BJ (cell line): ENCODE data around the gene OTUB1. TPM values are rescaled to one million over a fixed set of nuclear protein-coding genes. Genes with fewer than 3 reads are reported as not detected.
"Not testable (repeated sequence)": the region's sequence is repeated elsewhere in the genome, so short reads cannot be mapped to it uniquely, and the experiment has no call there.

ENCODE experiments used
- CTCF ChIA-PET: fragments of 350-600 bp; formaldehyde crosslinking; extraction: SDS; loops from one replicate; lab custom pipeline; 2021; ENCODE audit warnings: antibody characterized with exemption, inconsistent platforms; lab: Yijun Ruan, JAX
- POLR2A ChIA-PET: fragments of 300-600 bp; sonication (Branson Sonifier 250); formaldehyde crosslinking; extraction: SDS; loops from one replicate; lab custom pipeline; 2021; ENCODE audit warnings: antibody characterized with exemption; lab: Charles Lee
- DNase-seq: peaks from one replicate; pipeline ENCODE4 v3.0.0-alpha.2; 2011; ENCODE audit warnings: low read depth
- H3K27me3 ChIP-seq: 2 replicates; pipeline ENCODE4 v1.6.0; 2011; ENCODE audit warnings: low read length; ENCODE audit not compliant: control insufficient read depth, insufficient read depth
- H3K36me3 ChIP-seq: 2 replicates; pipeline ENCODE4 v1.5.1; 2011; ENCODE audit warnings: low read length; ENCODE audit not compliant: control insufficient read depth, insufficient read depth
- H3K4me3 ChIP-seq: 2 replicates; pipeline ENCODE4 v1.5.1; 2011; ENCODE audit warnings: low read depth, mild to moderate bottlenecking, control low read depth, low read length
- CTCF ChIP-seq: IDR thresholded peaks from 2 replicates; pipeline ENCODE4 v1.5.1; 2011; ENCODE audit warnings: low read depth, mild to moderate bottlenecking, control low read depth, inconsistent platforms, low read length, moderate library complexity; ENCODE audit not compliant: insufficient read depth
- polyA plus RNA-seq: library from polyadenylated mRNA; depleted of rRNA; stranded (reverse); fragments of >200 nt; gene quantifications from 2 replicates; pipeline ENCODE4 v1.2.3, GENCODE V29; 2011

The OTUB1 gene
- polyA plus RNA-seq, 1 experiment, result 143 TPM

GRCh38 chr11:63966444-63966843 is 19.8 kb upstream of the OTUB1 start:
- no peaks in the 10 kb centered on the region for H3K27me3 ChIP-seq
- POLR2A ChIA-PET, result interaction anchor here (0.6 kb wide), 1 partner anchor 21 kb away, joined by 6 read pairs; no protein-coding TSS in a partner anchor
- H3K36me3 ChIP-seq, result no peaks in the 10 kb centered on the region
- CTCF ChIA-PET, result interaction anchor here (1.5 to 2.0 kb wide), 2 partner anchors 21 to 130 kb away, joined by 5 to 8 read pairs; no protein-coding TSS in a partner anchor
- H3K4me3 ChIP-seq, result no peak overlapping the region
- no peak for TF ChIP-seq CTCF
- no peak for DNase-seq

DNA sequence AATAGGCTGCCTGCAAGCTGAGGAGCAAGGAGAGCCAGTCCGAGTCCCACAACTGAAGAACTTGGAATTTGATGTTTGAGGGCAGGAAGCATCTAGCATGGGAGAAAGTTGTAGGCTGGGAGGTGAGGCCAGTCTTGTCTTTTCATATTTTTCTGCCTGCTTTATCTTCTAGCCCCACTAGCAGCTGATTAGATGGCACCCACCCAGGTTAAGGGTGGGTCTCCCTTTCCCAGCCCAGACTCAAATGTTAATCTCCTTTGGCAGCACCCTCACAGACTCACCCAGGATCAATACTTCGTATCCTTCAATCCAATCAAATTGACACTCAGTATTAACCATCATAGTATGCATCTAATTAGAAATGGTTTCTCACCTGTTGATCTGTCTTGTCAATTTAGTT is 16.8 kb upstream of the OTUB1 start:
- DNase-seq, result no peak
- no peak for TF ChIP-seq CTCF
- ChIA-PET POLR2A (no interaction called here), CTCF (interaction anchor here (0.7 kb wide), 1 partner anchor 14 kb away, joined by 3 read pairs; no protein-coding TSS in a partner anchor)
- no peaks in the 10 kb centered on the region for H3K36me3 ChIP-seq
- no peaks in the 10 kb centered on the region for H3K27me3 ChIP-seq
- no peak overlapping the region for H3K4me3 ChIP-seq

- TF ChIP-seq CTCF, result no peak
- DNase-seq, result no peak
- CTCF ChIA-PET, result no interaction called here
- POLR2A ChIA-PET, result no interaction called here
- Histone ChIP-seq H3K36me3 (no peaks in the 10 kb centered on the region), H3K4me3 (no peak overlapping the region), H3K27me3 (no peaks in the 10 kb centered on the region)
Observed at GRCh38 chr11:63970902-63971301, 15.3 kb upstream of the OTUB1 start.

DNA sequence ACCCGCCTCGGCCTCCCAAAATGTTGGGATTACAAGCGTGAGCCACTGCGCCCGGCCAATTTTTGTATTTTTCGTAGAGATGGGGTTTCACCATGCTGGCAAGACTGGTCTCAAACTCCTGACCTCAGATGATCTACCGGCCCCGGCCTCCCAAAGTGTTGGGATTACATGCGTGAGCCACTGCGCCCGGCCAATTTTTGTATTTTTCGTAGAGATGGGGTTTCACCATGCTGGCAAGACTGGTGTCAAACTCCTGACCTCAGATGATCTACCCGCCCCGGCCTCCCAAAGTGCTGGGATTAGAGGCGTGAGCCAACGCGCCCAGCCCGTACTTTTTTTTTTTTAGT is 12.4 kb upstream of the OTUB1 start:
- not testable (repeated sequence) for DNase-seq, H3K4me3 ChIP-seq, H3K27me3 ChIP-seq, H3K36me3 ChIP-seq
- ChIA-PET POLR2A (interaction anchor here (0.5 to 0.6 kb wide), 2 partner anchors 135 to 151 kb away, joined by 5 to 6 read pairs; no protein-coding TSS in a partner anchor), CTCF (interaction anchor here (0.7 to 1.2 kb wide), 6 partner anchors 12 to 178 kb away, joined by 3 to 6 read pairs (median 3); no protein-coding TSS in a partner anchor)

DNA sequence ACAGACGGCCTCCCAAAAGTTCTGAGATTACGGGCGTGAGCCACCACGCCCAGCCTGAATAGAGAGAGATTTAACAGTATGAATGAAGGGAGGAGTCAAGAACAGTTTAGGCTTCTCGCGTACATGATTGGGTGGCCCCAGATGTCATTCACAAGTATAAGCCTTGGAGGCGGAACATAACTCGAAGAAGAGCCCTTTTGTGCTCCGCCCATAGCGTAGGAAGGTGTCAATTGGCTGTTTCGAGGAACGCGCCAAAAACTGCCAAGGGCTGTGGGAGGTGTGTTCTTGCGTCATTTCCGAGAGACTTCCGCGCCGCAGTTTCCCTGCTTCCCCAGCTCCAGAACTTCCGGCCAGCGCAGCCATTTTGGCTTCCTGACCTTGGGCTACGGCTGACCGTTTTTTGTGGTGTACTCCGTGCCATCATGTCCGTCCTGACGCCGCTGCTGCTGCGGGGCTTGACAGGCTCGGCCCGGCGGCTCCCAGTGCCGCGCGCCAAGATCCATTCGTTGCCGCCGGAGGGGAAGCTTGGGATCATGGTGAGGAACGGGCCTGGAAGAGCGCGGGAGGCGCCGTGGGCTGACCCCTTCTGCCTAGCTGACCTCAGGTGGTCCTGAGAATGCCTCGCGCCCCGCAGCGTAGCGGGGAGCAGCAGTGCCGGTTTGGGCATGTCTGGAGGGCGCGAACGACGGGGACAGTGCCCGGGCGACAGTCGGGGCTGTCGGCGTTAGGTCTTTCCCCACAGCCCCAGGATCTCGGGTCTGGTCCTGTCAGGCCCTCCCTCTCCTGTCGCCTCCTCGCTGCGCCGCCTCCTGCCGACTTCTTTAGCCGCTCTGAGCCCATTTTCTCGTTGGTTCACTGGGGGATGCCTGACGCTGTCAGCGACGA is 11.7 kb upstream of the OTUB1 start, which contains the start of gene COX8A:
Gene COX8A, plus strand, starts transcription at position 362 of the 885 bp plus-strand sequence. Its CDS starts 61 bp downstream, at position 423.
- CTCF ChIA-PET, result interaction anchor here (0.8 to 1.5 kb wide), 6 partner anchors 13 to 178 kb away, joined by 3 to 6 read pairs (median 3); no protein-coding TSS in a partner anchor
- peak; percentile 99 for DNase-seq
- peak within 1 kb of the TSS; percentile 100 for H3K4me3 ChIP-seq
- H3K27me3 ChIP-seq, result no peaks in the 10 kb centered on the region
- TF ChIP-seq CTCF, result peak; percentile 39
- H3K36me3 ChIP-seq, result peaks cover 7% of the 10 kb centered on the region
- POLR2A ChIA-PET, result interaction anchor here (0.5 to 0.6 kb wide), 2 partner anchors 136 to 150 kb away, joined by 5 to 6 read pairs; no protein-coding TSS in a partner anchor
